PFSK-1 (cell line): ENCODE measurements around the gene DCLK3.

Experiments
- REST ChIP-seq, 2 experiments: IDR thresholded peaks; 2 replicates each; pipeline versions ENCODE4 v1.6.1 to v1.8.0; 2011 to 2012; ENCODE audit warnings: low read depth in 2 of 2, low read length in 2 of 2, control low read depth in 1 of 2, inconsistent platforms in 1 of 2, mild to moderate bottlenecking in 1 of 2, moderate library complexity in 1 of 2; ENCODE audit not compliant: insufficient read depth in 1 of 2
- SIN3A ChIP-seq: IDR thresholded peaks from 2 replicates; pipeline ENCODE4 v1.6.1; 2012; ENCODE audit warnings: mild to moderate bottlenecking, low read length, moderate library complexity, borderline replicate concordance; ENCODE audit not compliant: insufficient read depth

DNA sequence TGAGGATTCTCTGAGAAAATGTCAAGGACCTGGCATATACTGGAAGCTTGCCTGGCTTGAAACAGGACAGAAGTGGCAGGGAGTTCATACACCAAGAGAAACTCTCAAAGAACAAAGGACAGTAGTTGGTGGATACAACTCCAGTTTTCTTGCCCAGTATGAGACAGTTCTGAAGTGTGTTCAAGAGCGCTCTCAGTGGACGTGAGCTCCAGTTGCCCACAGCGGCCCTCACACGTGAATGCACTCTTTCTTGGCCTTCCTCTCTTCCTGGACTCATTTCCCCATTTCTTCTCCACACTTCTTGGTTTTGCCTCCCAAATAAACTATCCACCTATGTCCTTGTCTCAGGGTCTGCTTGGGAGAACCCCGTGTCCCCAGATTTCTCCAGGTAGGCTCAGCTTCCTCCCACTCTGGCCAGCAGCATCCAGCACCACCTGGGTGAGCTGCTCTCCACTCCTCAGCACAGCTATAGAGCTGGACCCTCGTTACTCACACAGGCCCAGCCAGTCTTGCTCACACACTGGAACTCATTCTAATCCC, 54.5 kb downstream of the DCLK3 start:
- TF ChIP-seq REST (IDR thresholded peaks at IDR 0.05; ENCODE audit: insufficient read depth in 1 of 2, low read depth in 2 of 2, low read length in 2 of 2) = no peak
- TF ChIP-seq SIN3A = no peak
